ENCODE results near the gene ATRNL1.
"Not testable (repeated sequence)": the region's sequence is repeated elsewhere in the genome, so short reads cannot be mapped to it uniquely, and the experiment has no call there.

ATRNL1 gene

DNA sequence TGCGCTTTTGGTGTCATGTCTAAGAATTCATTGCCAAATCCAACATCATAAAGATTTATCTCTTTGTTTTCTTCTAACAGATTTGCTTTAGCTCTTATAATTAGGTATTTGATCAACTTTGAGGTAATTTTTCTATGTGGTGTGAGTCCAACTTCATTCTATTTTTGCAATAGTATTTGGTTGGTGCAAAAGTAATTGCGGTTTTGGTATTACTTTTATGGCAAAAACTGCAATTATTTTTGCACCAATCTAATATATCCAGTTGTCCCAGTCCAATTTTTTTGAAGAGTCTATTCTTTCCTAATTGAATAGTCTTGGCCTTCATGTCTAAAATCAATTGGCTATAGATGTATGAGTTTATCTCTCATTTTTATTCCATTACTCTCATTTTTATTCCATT is 535.5 kb downstream of the ATRNL1 start:
- no peak for FAIRE-seq

DNA sequence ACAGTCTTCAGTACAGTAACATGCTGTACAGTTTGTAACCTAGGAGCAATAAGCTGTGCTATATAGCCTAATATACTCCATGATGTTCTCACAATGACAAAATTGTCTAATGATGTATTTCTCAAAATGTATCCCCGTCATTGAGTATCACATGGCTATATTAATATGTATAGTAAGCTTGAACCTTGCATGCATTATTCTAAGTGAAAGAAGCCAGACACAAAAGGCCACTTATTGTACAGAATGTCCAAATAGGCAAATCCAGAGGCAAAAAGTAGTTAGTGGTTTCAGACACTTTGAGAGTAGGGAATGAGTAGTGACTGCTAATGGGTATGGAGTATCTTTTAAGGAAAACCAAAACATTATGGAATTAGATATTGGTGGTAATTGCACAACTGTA is 545.1 kb downstream of the ATRNL1 start:
- FAIRE-seq, result no peak

DNA sequence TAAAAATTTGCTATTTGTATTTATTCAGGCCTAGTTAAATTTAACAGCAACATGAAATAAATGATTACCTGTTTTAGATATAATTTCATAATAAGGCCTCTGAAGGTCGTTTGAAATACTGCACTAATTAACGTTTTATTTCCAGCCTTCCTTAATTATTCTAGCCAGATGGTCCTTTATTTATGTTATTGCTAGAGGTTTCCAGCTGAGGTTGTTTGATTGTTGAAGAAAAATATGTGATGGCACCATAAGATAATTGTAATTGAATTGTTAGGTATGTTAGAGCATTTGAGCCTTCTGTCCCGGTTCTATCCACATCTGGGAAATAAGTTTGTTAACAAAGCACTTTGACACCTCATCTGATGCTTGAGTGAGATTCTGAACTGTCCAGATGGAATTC is 556.1 kb downstream of the ATRNL1 start:
- FAIRE-seq, result peak; percentile 95

DNA sequence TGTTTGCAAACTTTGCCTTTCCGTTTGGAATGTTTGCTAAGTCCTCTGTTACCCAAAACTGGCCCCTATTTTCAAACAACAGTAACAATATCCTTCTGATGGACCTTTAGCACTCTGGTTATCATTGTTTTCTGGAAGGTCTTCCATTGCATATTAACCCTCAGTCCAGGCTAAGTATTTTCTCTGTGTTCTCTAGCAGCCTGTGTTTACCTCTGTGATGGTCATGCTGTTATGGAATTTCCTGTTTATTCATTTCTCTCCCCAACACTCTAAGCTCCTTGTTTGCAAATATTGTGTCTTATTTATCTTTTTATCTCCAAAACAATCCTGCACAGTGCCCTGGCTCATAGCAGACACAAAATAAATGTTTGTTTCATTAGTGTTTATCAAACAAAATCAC is 560.3 kb downstream of the ATRNL1 start:
- FAIRE-seq, result peak; percentile 91

DNA sequence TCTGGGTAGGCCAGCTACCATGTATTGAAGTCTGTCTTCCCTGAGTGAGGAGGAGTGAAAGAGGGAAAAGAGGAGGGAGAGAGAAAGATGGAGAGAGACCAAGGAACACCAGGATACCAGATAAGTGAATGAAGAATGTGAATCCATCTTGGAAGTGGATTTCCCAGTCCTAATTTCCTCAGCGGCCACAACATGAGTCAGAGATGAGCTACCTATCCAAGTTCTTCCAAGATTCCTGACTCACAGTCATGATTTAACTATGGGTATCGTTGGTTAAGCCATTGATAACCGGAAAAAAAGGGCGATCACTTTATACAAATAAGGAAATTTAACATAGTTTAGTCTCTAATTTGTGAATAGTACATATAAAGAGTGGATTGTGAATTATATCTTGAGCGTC is 561.8 kb downstream of the ATRNL1 start:
- FAIRE-seq, result no peak

DNA sequence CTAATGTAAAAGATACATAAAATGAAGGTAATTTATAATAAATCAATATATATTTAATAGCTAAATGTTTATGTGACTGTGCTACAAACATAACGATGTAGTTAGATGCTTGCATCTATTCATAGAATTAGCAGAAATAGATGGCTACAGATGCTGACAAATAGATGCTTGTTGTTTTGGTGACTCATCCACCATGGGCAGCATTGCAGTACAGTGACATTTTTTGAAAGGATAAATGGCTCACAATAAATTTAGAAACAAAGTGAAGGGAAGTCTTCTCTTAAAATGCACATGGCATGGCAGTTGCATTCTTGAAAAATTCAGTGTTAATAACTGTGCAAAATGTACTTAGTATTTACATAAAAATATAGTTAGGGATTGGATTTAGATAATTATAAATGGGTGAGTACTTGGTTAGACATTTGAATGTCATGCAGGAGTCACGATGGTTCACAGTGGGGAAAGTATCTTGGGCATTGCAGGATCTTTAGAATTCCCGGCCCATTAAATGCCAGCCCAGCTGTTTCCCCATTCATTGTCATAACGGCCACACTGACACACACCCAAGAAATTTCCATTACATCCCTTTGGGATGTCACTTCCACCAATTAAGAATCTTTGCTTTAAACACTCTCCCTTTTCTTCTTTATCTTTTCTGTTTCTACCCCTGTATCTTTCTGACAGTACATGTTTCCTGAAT is 564.1 kb downstream of the ATRNL1 start:
- FAIRE-seq, result no peak

DNA sequence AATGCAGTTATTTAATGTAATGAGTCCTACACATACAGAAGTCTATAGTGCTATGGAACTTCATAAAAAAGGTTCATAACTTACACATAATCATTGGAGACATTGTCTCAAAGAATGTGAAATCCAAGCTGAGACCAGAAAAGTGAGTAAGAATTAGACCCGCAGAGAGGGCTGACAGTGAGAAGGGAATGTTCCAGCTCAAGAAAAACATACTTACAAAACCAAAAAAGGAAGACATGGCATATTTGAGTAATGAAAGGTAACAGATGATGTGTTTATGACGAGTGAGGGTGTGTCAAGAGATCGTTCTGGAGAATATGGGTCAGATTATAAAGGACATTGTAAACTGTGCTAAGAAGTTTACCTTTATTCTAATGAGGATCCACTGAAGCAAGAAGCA is 566.5 kb downstream of the ATRNL1 start:
- no peak for FAIRE-seq

DNA sequence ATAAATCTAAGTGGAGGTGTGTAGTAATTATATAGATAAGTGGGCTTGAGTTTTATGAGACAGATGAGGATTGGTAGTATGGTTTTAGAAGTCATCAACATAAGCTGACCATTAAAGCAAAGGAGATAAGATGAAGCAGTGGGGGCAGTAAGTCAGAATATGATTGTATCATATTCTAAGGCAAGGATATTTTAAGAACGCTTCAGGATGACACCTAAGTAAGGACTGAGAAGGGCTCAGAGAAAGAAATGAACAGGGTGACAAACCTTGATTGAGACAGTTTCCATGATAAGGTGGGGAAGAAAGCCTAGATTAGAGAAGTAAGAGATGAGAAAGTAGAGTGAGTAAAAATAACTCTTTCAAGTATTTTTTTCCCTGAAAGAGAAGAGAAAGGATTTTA is 567.2 kb downstream of the ATRNL1 start:
- FAIRE-seq, result no peak

DNA sequence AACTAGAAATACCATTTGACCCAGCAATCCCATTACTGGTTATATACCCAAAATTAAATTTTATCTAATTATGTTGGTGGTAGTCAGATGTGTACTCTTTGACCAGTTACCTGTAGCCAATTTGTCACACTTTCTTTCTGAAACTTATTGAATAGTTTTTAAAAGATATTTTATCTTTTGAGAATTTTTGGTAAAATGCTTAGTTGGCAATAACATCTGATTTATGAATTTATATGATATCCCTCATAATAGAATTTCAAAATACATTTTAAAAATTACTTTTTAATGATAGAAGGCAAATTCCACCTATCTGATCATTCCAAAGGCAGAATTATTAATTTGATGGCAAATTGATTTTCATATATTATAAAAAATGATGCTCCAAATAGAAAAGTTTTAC is 569.3 kb downstream of the ATRNL1 start:
- FAIRE-seq, result no peak

DNA sequence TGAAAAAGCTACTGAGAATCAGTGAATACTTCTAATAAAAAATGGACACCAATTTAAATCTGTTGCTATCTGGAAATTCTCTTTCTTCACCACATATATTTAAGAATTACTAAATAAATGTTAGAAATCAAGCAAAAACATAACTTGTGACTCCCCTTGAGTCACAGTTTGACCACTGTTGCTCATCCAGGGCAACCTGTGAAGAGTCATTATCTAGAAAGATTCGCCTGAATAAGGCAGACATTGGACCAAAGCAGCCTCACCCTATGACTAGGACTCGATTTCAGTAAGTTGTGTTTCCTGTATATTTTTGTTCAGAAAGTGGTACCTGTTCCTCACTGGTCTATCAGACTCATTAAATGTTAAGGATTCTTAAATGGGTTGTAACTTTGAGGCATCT is 572.4 kb downstream of the ATRNL1 start:
- no peak for FAIRE-seq

DNA sequence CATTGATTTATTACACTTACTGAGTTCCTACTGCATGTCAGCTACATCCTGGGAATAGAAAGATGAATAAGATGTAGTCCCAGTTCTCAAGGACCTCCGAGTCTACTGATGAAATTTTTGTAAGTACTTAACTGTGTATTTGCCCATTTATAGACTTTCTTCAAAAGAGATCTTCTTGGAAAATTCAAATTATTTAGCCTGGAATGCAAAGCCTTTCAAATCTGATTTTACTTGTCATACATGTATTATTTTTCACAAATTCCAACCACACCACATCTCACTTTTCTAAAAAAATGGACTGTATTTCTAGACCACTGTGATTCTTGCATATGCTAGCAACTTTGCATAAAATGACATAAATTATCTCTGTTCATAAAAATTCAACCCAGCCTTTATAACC is 581.3 kb downstream of the ATRNL1 start:
- FAIRE-seq, result no peak

DNA sequence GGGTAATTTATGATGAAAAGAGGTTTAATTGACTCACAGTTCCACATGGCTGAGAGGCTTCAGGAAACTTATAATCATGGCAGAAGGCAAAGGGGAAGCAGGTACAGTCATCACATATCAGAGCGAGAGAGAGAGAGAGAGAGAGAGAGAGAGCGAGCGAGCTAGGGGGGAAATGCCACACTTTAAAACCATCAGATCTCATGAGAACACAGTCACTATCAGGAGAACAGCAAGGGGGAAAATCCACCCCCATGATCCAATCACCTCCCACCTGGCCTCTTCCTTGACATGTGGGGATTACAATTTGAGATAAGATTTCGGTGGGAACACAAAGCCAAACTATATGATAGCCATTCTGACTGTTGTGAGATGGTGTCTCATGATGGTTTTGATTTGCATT is 603.6 kb downstream of the ATRNL1 start:
- no peak for FAIRE-seq

DNA sequence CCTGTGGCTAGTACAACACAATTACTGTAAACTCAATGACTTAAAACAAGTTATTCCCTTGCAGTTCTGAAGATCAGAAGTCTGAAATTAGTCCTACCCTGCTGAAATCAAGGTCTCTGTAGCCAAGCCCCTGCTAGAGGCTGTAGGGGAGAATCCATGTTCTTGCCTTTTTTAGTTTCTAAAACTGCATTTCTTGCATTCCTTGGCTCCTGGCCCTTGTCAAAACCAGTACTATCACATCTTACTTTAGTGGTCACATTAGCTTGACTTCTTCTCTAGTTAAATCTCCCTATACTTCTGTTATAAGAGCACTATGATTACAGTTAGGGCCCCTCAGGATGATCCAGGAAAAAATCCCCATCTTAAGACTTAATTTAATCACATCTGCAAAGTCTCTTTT is 612.9 kb downstream of the ATRNL1 start:
- FAIRE-seq, result no peak

DNA sequence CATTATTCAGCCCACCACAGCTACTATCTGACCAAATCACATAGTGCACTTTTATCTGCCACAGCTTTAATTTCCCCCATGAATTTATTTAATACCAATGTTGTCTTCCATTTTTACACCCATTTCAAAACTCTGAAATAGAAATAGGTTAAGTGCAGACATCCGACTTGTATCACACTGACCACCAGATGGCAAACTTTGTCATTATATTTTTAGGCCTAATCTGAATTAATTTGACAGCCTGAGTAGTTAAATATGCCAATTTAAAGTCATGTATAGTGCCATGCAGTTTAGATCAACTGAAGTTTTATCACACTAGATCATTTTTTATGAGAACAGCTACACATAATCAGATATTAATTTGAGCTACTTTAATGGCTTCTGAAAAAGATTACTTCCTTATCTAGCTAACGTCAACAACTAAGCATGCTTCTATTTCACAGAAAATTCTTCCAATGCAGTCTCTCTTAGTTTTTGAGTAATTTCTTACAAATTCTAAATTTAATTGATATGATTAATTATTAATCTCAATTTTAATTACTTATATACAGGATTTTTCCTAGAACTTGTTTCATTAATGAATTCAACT is 613.4 kb downstream of the ATRNL1 start:
- no peak for FAIRE-seq

DNA sequence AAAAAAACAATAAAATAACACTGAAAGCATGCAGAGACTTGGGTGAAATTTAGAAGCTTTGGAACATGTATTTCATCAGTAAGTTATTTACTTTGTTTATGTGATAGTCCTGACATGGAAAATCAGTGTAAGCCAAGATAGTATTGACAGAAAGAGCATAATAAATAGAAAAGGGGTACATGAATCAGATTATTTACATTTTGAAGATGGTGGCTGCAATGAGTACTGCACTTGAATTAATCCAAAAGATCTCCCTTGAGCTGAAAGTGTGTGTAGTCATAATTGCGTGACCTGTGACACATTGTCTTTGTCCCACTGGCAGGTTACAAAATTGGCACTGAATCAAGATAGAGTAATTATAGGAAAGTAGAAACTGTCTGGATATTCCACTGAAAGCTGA is 617.0 kb downstream of the ATRNL1 start:
- no peak for FAIRE-seq

DNA sequence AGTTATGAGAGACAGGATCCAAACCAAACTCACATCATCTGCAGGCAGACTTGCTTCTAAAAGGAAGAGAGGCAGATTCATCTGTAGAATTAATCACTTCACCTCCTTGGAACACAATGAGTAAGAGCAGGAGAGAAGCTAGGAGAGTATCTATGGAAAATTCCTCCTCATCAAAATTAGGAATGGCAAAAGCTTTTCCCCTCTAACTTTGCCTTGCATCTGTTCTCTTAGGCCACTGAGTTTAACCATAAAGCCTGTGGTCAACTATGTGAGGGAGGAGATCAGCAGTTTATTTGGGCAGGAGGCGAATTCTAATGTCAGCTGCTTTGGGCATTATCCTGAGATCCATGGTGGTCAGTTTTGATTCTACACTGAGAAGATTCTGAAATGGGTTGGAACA is 618.1 kb downstream of the ATRNL1 start:
- FAIRE-seq, result no peak

DNA sequence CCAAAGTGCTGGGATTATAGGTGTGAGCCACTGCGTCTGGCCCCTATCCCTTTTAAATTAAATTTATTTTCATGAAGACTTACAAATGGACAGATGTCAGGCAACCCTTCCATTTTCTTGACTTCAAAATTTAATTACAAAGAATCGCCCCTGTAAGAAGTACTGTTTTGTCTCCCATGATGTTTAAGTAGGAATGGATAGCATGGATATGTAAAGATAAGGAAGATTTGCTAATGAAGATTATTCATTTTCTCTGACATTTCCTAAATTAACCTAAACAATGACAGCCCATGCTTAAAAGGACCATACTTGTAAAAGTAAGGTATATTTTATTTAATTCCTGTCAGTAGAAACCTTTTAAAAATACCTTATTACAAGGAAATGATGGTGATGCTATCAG is 627.0 kb downstream of the ATRNL1 start:
- no peak for FAIRE-seq

DNA sequence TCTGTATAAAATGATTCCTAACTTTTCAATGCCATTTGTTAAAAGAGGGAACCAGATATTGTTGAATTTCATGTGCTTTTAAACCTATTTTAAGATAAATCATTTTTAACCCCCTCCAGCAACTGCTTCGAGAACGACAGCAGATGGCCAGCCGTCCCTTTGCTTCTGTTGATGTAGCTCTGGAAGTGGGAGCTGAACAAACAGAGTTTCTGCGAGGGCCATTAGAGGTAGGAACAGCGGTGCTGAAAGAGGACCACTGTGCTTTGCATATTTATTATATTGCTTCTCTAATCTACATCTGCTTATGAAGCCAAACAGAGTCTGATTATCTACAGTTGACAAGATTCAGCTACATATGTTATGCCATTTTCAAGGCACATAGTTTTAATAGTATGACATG is 634.0 kb downstream of the ATRNL1 start:
- FAIRE-seq, result no peak

DNA sequence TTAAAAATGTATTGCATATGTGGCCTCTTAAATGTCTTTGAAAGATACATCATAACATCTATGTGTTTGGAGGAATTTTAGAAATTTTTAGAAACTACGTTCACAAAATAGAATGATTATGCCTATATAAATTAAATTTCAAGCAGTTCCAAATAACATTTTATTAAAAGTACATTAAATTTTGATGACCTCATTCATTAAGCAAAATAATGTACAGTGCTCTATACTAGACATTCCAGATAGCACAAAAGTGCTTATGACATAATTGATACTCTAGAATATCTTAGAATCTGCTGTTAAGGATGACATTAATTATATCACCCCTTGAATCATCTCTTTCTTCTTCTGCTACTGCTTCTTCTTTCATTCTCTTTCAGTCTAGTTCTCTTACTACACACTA is 650.9 kb downstream of the ATRNL1 start:
- no peak for FAIRE-seq

DNA sequence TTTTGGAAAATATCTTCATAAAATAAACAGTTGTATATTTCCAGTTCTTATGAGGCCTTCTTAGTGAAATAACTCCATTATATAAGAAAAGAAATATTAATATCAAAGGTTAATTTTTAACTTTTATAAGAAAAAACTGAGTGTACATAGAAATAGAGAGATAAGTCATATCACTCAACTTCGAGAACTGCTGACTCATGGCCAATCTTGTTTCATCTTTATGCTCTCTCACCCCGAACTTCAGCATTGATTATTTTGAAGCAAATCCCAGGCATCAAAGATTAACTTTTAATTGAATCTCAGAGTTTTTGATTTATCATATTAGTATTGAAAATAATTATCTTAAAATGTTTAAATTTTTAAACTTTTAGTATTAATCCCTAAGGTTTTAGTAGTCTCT is 652.8 kb downstream of the ATRNL1 start:
- FAIRE-seq, result no peak

DNA sequence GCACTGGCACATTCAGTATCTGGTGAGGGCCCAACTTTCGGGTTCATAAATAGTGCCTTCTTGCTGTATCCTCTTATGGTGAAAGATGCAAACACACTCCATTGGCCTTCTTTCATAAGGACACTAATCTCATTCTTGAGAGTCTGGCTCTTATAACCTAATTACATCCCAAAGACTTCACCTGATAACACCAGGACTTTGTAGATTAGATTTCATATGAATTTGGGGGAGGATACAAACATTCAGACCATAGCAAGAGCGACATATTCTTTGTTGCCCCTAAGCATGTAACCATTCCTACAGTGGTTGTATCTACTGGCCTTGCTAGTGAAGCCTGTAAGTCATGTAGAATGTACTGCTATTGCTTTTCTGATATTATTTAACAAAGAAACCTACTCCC is 654.6 kb downstream of the ATRNL1 start:
- no peak for FAIRE-seq

DNA sequence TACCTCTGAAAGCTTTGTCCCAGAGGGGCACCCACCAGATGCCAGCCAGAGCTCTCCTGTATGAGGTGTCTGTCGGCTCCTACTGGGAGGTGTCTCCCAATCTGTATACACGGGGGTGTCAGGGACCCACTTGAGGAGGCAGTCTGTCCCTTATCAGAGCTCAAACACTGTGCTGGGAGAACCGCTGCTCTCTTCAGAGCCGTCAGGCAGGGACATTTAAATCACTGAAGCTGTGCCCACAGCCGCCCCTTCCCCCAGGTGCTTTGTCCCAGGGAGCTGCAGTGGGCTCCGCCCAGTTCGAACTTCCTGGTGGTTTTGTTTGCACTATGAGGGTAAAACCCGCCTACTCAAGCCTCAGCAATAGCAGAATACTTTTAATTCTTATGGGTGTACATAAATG is 665.3 kb downstream of the ATRNL1 start:
- FAIRE-seq, result not testable (repeated sequence)

DNA sequence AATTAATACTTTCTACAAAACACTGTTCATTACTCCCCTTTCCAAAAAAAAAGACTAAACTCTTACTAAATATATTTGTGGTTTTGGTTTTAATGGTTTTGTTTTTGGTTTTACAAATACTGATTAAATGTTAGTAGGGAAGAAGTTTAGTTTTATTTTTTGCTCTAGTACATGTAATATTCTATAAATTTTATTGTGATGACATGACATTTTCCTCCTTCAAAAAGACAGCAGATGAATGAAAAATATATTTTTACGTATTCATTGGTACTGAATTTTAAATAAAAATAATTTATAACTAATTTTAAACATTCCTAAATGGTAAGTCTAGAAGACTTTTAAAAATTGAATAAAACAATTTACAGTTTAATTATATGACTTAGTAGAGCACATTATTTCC is 667.0 kb downstream of the ATRNL1 start:
- no peak for FAIRE-seq

DNA sequence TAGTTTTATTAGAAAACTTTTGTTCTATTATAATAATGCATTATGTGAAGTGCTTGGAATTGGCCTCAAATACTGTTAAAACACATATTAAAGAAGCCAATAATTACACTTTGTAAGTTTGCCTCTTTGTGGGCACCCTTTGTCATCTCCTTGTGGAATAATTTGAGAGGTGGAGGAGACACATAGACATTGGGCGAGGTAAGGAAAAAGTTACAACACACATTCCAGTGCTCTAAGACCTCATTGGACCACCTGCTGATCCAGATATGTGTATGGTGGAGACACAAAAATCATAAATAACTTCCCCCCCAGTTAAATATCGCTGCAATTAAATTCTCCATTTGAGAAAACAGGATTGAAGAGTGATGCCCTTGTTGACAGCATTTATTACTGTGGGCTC is 668.0 kb downstream of the ATRNL1 start:
- no peak for FAIRE-seq

DNA sequence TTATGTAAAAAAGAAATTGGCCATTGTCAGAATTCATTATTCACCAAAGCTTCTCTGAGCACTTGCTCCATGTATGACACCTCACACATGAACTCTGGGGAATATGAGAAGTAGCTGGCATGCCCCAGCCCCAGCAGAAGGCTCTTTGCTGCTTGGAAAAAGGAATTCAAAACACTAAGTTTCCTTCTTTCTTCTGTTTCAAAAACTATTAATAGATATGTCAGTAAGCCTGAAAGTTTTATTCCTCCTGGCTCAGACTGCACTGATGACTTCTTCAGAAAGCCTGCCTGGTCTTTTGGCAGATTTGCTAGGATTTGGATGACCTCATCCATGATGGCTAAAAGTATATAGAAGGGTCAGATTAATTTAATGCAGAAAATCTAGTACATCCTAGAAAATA is 668.9 kb downstream of the ATRNL1 start:
- FAIRE-seq, result no peak

All from endometrium (tissue), 2 donors.